GM19395 (cell line): ENCODE data around the gene ME1.
"Not testable (repeated sequence)": the region's sequence is repeated elsewhere in the genome, so short reads cannot be mapped to it uniquely, and the experiment has no call there.

Experiments used
- ATAC-seq: cut with Tn5 transposase; IDR thresholded peaks from one replicate; pipeline ENCODE4 v1.9.1; 2021; ENCODE audit warnings: mild to moderate bottlenecking, moderate library complexity; ENCODE audit not compliant: unreplicated experiment

Gene ME1

DNA sequence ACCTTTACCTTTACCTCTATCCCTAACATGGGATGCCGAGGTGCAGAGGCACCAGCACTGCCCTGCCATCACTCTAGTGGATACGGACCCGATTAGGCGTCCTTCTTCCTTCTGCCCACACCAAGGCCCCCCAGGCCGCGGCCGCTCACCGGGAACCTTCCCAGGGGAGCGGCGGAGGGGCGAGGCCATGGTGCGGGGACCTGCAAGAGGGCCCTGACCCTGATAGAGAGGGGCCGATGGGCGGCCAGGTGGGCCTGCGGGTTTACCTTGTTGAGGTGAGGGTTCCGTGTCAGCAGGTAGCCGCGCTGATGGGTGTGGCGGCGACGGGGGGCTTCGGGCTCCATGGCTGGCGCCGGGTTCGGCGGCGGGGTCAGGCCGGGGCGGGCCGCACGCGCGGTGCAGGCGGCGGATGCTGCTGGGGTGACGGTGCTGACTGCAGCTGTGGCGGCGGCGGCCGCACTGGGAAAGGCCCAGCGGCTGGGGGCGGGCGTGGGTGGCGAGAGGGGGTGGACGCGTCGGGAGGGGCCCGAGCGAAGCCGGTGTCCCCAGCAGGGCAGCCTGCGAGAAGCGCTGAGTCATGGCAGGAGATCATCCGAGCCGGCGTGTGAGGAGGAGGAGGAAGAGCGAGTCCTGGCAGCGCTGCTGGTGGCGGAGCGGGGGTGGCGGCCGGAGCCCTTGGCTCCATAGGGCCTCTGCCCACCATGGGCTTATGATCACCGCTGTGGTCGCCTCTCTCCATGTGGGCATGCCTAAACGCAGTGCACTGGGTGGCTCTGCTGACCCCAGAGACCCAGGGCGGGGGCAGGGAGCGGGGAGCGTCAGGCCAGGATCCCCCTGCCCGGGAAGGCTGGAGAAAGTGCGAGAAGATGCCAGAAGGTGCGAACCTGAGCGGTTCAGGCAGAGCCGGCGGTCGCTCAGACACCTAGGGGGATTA, at the start of gene ME1:
TSS of gene ME1 (minus strand) at position 441 of the 934 bp plus-strand sequence. CDS start at position 344, 97 bp downstream.
- ATAC-seq: peak; percentile 77

GRCh38 chr6:83480470-83480869, 49.6 kb upstream of the ME1 start:
- no peak for ATAC-seq

GRCh38 chr6:83479389-83479788, 48.5 kb upstream of the ME1 start:
- ATAC-seq: no peak

DNA sequence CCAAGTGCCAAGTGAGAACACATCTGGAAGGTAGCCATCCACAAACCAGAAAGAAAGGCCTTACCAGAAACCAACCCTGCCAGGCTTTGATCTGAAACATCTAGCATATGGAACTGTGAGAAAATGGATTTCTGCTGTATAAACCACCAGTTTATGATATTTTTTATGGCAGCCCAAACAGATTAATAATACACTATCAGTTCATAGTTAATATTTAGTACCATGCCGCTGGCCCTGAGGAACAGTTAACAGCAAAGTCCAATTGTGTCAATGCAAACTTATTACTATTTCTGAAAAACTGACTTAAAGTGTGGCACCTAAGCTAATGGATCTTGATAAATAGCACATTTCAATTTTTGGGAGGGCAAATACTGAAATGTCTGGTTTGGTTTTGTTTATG, 46.1 kb upstream of the ME1 start:
- no peak for ATAC-seq

GRCh38 chr6:83474309-83474708, 43.5 kb upstream of the ME1 start:
- no peak for ATAC-seq

DNA sequence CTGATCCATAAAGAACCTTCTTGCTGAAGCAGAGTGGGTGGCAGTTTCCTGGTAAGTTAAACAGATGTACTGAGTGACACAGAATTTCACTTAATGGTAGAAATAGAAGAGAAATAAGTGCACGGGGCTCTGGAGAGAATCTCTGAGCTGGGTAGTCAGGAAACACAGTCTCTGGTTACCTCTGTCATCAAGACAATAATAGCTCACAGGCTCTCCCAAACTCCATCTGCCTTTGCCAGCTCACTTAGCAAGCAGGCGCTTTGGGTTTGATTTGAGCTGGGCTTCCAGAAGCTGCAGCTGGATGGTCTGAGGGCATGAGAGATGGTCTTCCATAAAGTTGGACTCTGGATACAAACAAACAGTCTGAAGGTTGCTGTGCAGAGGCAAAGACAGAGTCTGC, 41.9 kb upstream of the ME1 start:
- no peak for ATAC-seq

- no peak for ATAC-seq
Observed at GRCh38 chr6:83470587-83470986, 39.7 kb upstream of the ME1 start.

- ATAC-seq: no peak
Observed at GRCh38 chr6:83470001-83470400, 39.1 kb upstream of the ME1 start.

- no peak for ATAC-seq
Observed at GRCh38 chr6:83467620-83468036, 36.8 kb upstream of the ME1 start.

- ATAC-seq: no peak
Observed at GRCh38 chr6:83466328-83466727, 35.5 kb upstream of the ME1 start.

DNA sequence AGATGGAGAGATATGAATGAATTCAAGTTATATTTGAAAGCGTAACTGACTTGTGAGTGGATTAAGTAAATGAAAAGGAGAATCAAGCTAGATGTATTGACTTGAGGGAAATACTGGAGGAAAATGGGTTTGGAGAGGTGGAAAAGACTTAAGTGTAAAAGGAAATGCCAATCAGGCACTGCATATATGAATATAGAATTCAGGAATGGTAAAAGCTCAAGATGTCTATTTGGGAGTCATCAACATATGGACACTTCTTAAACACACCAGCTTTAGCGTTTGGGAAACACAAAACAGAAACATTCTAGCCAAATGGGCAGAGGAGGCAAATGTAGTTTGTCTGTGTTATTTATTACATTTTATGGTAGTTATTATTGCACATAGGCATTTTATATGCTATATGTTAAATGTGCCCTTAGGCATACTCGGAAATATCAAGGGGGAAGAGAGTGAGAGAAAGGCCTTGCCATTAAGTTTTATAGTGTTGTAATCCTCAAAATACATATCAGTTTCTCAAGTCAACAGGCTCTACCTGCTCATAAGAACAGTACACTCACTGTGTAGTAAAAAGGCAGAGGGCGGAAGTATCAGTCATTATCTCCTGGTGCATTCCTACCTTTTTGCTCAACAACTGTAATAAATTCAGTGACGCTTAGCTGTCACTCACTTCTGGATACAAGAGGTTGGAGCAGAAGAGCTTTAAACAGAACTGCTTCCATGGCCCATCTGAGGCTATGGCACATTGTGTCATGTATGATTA, 33.7 kb upstream of the ME1 start:
- ATAC-seq: no peak

- no peak for ATAC-seq
Observed at GRCh38 chr6:83463886-83464285, 33.0 kb upstream of the ME1 start.

GRCh38 chr6:83462524-83462923, 31.7 kb upstream of the ME1 start:
- no peak for ATAC-seq

DNA sequence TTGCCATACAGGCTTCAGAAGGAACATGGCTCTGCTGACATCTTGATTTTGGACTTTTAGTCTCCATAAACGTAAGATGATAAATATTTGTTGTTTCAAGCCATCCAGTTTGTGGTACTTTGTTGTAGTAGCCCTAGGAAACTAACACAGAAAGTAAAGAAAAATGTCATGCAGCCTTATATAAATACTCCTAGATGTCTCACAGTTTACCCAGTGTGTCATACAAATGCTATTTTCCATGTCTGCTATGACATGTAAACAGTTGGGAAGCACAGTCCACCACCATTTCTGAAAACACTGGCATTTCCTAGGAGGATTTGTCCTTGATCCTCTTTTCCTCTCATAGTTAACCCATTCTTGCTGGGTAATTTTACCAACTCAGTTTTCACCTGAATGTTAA, 30.6 kb upstream of the ME1 start:
- no peak for ATAC-seq

GRCh38 chr6:83459663-83460062, 28.8 kb upstream of the ME1 start:
- ATAC-seq: no peak

DNA sequence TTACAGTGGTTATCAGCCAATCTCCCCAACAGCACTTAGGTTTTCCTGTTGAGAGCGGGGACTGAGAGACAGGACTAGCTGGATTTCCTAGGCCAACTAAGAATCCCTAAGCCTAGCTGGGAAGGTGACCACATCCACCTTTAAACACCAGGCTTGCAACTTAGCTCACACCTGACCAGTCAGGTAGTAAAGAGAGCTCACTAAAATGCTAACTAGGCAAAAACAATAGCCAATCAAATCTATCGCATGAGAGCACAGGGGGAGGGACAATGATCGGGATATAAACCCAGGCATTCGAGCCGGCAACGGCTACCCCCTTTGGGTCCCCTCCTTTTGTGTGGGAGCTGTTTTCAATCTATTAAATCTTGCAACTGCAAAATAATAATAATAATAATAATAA, 19.2 kb upstream of the ME1 start:
- ATAC-seq: not testable (repeated sequence)

DNA sequence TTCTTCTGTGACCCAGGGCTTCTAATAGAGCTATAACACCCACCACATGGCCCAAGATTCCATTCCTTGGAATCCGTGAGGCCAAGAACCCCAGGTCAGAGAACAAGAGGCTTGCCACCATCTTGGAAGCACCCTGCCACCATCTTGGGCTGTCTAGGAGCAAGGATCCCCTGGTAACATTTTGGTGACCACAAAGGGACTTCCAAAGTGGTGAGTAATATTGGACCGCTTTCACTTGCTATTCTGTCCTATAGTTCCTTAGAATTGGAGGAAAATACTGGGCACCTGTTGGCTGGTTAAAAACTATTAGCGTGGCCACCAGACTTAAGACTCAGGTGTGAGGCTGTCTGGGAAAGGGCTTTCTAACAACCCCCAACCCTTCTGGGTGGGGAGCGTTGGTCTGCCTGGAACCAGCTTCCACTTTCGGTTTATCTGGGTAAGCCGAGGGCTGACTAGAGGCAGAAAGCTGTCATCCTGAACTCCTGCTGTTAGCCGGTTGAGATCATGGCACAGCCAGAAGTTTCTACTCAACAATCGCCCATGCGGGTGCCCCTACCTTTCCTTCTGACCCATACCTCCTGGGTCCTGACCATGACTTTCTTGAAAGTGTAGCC, 13.3 kb upstream of the ME1 start:
- ATAC-seq: not testable (repeated sequence)

DNA sequence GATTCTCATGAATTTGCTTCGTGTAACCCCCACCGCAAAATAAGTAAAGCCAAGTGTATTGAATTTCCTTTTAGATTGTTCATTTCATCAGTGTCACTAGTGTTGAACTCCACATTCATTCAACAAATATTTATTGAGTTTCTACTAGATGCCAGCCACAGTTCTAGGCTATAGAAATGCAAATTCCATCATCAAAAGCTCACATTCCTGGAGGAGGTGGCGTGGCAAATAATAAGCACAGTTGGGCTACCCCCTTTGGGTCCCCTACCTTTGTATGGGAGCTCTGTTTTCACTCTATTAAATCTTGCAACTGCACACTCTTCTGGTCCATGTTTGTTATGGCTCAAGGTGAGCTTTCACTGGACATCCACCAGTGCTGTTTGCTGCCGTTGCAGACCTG, 12.7 kb upstream of the ME1 start:
- ATAC-seq: no peak

GRCh38 chr6:83442752-83443151, 11.9 kb upstream of the ME1 start:
- no peak for ATAC-seq

GRCh38 chr6:83439201-83439600, 8.3 kb upstream of the ME1 start:
- no peak for ATAC-seq

DNA sequence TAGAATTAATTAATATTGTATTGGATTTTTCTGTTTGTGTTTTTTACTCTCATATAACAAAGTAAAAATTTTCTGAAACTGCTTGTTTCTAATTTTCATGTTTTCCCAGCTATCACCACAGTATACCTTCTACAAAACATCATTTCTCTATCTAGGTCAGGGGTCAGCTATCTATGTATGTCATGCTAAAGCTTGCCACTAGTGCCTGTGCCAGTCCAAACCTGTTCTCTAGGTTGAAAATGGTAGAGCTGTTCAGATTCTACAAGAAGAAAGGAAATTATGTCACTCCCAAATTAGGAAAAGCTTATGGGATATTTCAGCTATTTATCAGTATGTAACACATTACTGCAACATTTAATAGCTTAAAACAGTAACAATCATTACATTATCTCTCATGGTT, 5.8 kb upstream of the ME1 start:
- no peak for ATAC-seq

- no peak for ATAC-seq
Observed at GRCh38 chr6:83433177-83433576, 2.3 kb upstream of the ME1 start.
